ENCODE results near the gene DENND5A.
"Not testable (repeated sequence)": the region's sequence is repeated elsewhere in the genome, so short reads cannot be mapped to it uniquely, and the experiment has no call there.

The DENND5A gene

DNA sequence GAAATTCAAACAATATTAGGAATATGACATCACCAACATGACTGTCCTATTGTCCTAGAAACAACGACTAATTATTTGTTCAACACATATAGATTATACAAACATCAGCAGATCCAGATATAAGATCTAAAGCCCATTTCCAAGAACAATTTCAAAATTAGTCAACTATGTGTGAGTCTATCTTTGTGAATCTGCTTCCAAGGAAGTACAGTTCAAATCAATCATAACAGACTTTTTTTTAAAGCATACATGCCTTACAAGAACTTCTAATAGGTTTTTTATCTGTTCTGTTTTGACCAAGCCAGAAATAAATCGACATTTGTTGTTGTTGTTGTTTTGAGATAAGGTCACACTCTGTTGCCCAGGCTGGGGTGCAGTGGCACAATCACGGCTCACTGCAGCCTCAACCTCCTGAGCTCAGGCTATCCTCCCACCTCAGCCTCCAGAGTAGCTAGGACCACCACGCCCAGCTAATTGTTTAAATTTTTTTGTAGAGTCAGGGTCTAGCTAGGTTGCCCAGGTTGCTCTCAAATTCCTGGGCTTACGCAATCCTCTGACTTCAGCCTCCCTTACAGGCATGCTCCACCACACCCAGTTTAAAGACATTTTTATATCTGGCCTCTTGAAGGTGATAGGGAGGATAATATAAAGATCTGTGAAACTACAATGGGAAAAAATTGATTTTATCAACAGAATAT lies 54.8 kb downstream of the DENND5A start:
- no peak for FAIRE-seq

DNA sequence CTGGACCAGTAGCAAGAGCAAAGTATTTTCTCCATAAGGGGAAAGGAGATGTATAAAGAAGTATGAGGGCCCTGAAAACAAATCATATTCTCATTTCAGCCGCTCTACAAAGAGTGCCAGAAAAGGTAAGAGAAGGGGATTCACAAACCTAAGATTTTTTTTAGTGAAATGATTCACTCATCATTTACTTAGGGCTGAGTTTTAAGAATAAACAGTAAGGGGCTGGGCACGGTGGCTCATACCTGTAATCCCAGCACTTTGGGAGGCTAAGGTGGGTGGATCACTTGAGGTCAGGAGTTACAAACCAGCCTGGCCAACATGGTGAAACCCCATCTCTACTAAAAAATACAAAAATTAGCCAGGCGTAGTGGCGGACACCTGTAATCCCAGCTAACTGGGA lies 55.5 kb downstream of the DENND5A start:
- FAIRE-seq: not testable (repeated sequence)

DNA sequence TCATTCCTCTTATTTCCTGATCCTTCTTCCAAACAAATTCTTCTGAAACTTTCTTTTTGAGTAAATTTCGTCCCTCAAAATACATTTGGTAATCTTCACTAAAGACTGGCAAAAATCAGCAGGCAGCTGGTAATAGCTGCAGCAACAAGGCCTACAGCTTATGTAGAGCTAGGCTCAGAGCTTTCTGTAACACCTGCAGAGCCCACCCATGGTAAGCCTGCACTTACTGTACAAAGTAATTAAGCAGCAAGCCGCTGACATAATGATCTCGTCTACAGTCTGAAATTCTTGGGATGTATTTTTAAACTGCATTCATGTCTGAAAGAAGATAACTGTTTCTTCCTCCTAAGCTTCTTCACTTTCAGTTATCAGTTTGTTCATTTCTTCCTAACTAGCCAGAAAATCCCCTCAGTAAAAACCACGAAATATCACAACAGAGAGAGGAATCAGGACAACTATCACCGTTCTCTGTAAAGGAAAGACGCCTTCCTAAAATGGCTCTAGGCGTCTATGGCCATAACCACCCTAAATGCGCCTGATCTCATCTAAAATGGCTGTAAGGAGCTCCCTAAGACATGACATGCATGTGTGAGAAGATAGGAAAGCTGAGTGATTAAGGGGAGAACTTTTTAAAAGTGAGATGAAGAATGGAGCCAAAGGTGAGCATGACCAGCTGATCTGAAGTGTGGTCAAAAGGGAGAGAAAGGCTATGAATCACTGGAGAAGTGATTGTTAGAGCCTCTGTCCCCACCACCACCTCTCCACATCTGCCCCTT lies 56.2 kb downstream of the DENND5A start:
- FAIRE-seq: no peak

DNA sequence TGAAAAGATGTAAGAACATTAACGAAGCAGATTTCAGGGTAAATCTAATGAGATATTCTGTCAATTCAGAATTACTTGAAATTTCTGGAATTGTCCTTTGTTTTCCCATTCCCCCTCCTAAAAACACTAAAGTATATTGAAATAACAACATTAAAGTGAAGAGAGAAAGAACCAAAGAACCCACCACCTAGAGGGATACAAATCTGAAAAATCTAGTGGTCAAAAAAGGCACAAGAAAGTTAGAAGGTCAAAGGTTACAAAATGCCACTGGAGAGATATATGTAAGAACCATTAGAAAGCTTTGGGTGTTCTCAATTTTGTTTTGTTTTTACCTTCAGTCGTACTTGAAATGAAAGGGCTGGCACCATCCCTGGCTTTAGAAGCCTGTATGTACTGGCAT lies 57.9 kb downstream of the DENND5A start:
- no peak for FAIRE-seq

DNA sequence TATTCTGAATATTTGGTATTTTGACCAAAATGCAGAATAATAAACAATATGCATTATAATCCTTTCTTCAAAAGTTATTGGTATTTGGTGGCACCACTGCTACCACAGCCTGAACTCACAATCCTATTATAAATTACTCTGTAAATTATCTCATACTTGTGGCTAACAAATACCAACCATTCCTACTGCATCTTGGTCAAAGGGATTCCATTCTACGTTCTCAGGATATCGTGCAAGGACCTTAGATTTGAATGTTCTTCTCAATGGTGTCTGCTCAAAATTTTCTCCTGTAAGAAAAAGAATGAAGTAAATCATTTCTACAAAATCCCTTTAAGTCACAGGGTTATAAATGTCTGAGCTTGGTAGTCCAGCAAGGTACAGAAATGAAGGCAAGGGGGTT lies 58.7 kb downstream of the DENND5A start:
- FAIRE-seq: no peak

DNA sequence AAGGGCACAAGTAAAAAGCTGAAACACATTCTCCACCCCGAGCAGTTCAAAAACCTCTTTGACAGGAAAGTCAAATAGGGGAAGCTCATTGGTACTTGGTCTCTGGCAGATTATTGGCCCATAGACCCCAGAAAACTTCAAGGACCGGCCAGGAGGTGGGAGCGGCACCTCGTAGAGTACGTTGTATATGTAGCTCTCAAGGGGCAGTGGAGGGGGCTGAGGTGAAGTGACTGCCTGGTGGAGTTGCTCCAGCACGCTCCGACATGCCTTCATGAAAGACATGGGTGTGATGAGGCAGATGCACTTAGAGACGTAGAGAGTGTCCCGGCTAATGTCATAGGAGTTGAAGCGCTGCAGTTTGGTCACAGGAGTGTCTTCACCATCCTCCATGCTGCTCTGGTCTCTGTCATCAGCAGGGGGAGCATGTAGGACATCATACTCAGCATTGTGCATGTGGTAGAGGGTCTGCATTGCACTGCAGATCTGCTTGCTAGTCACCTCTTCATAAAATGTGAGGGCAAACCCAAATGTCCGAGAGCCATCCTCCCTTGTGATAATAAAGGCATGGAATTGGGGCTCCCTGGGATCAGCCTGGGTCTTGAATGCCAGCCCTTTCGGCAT lies 61.3 kb downstream of the DENND5A start:
- no peak for FAIRE-seq

DNA sequence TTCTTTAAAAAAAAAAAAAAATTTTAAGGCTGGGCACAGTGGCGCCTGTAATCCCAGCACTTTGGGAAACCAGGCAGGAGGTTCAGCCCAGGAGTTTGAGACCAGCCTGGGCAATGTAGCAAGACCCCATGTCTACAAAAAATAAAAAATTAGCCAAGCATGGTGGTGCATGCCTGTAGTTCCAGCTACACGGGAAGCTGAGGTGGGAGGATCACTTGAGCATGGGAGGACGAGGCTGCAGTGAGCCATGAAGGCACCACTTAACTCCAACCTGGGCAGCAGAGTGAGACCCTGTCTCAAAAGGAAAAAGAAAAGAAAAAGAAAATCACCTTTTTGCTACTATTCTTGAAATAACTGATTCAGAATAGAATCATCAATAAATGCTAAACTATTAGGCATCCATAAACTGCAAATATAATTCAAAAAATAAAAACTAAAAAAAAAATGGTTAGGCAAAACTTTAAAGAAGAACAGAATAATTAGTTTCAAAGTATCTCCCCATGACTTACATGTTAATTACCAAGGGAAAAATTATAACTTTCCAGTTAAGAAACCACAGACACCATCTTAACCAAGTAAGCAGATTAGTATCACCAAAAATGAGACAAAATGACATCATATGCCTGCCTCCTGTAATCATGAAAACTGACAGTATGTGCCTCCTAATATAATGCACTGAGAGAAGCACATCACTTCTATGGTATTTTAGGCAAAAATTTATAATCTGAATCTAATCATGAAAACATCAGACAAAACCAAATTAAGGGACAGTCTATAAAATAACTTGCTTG lies 63.6 kb downstream of the DENND5A start:
- peak; percentile 21 for FAIRE-seq

DNA sequence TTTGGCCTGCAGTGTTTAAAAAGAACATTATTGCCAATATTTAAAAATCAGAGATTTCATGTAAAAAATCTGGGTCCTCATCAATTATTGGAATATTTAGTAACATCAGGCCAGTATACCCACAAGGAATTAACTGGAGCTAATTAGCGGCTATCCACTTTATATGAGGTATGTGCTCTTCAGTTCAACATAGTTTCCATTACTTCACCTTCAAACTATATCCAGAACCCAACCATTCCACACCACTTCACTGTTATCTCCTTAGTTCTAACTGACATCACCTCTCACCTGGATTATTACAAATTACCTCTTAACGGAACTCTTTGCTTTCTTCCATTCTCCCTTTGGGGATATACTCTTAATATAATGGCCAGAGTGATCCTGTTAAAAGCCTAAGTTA lies 64.7 kb downstream of the DENND5A start:
- no peak for FAIRE-seq

DNA sequence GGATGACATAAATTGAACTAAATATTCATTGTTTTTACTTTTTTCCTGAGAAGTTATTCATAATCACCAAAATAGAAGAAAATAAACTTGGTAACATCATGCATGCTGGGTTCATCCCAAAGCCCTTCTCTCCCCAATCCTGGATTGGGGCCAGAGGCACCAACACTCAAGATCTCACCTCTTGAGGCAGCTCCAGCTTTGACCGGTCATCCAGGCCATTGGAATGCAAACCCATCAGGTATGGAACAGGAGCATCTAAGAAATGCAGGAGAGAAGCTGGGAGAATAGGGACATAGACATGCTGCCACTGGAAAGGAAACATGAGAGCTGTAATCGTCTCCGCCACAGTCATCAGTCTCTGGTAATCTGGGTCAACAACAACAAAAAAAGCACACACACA lies 71.8 kb downstream of the DENND5A start:
- FAIRE-seq: no peak

DNA sequence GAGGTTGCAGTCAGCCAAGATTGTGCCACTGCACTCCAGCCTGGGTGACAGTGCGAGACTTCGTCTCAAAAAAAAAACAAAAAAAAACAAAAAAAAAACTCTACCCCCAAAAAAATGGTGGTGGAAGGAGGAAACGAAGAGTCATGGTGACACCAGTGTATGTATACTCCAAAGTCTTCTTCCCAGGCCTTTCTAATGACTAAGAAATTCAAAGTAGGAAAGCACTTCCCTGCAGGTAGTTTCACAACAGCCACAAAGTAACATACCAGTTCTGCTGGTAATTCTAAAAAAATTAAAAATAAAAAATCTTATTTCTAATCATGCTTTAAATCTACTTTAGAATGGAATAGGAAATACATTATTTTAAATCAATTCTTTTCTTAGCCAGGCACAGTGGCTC lies 72.6 kb downstream of the DENND5A start:
- no peak for FAIRE-seq

DNA sequence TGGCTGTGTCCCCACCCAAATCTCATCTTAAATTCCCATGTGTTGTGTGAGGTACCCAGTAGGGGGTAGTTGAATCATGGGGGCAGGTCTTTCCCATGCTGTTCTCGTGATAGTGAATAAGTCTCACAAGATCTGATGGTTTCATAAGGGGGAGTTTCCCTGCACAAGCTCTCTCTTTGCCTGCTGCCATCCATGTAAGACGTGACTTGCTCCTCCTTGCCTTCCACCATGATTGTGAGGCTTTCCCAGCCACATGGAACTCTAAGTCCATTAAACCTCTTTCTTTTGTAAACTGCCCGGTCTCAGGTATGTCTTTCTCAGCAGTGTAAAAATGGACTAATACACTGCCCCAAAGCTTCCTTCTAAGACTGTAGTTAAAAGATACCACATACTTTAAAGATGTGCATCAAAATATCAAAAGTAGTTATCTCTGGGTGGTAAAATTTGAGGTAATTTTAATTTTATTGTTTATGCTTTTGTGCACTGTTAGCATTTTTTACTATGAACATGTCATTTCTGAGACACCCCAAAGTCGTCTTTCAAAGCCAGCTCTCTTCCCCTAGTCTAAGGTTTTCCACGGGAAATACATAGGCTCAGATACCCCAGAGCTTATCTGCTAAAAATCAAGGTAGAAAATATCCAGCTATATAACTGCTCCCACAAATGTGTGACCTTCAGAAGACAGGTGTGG lies 74.7 kb downstream of the DENND5A start:
- FAIRE-seq: not testable (repeated sequence)

DNA sequence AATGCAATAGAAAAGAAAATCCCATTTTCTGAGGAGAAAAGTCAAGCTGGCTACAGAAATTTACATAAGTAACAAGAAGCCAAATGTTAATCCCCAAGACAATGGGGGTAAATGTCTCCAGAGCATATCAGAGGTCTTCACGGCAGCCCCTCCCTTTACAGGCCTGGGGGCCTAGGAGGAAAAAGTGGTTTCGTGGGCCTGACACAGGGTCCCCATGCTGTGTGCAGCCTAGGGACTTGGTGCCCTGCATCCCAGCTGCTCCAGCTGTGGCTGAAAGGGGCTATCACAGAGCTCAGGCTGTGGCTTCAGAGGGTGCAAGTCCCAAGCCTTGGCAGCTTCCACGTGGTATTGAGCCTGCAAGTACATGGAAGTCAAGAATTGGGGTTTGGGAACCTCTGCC lies 76.3 kb downstream of the DENND5A start:
- FAIRE-seq: not testable (repeated sequence)

DNA sequence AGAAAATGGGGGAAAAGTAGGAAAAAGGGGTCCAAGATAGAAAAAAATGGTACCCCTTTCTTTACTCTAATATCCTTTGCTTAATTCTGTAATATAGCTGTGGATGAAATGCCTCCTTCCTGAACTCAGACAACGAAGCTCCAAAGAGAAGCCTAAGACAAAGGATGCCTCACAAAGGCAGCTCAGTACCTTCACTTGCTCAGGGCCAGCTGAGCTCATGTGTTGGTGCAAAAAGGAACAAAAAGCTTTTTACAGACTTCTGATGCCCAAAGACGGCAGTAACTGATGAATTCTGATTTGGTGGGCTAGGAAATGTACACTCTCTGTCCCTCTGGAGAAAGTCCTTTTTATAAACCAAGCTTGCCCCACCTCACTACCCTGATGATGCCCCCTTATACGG lies 77.5 kb downstream of the DENND5A start:
- no peak for FAIRE-seq

DNA sequence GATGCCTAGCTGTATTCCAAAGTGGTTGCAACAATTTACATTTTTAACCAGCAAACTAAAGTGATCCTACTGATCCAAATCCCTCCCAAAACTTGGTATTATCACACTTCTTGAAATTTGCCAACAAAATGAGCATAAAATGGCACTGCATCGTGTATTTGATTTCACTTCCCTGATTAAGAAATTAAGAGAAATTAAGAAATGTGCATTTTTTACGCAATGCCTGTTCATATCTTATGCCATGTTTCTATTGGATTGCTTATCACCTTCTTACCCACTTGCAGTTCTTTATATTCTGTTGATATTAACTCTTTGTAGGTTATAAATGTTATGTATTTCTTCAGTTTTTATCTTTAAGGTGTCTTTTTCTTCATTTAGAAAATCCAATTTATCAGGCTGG lies 80.6 kb downstream of the DENND5A start:
- no peak for FAIRE-seq

DNA sequence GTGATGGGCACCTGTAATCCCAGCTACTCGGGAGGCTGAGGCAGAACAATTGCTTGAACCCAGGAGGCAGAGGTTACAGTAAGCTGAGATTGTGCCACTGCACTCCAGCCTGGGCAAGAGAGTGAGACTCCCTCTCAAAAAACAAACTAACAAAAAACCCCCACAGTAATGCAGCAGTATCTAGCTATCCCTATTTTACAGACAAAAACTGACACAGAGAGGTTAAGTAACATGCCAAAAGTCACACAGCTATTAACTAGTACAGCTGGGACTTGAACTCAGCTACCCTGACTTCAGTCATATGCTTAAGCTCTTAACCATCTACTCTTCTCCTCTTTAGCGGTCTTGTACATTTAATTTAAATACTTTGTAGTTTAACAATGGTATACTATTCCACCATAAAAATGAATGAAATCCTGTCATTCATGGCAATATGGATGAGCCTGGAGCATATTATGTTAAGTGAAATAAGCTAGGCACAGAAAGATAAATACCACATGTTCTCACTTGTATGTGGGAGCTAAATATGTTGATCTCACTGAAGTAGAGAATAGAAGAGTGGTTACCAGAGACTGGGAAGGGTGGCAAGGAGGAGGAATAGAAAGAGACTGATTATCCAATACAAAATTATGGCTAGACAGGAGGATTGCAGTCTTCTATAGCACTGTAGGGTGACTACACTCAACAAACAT lies 82.8 kb downstream of the DENND5A start:
- FAIRE-seq: no peak

DNA sequence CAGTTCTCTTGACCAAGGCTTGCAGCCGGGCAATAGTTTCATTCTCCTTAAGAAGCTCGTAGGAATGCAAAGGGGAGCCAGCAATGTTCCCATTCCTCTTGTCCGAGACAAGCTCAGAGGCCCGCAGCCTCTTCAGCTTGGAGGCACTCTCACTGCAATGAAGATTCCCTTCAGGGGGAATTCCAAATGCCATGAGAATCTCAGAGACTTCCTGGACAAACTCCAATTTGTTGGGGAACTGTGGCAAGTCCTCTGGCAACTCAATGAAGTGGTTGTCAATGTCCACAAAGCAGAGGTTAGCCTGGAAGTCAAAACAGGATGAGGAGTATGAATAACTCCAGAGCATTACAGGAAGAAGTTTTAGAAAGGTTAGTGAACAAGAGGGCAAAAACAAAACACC lies 84.4 kb downstream of the DENND5A start:
- no peak for FAIRE-seq

DNA sequence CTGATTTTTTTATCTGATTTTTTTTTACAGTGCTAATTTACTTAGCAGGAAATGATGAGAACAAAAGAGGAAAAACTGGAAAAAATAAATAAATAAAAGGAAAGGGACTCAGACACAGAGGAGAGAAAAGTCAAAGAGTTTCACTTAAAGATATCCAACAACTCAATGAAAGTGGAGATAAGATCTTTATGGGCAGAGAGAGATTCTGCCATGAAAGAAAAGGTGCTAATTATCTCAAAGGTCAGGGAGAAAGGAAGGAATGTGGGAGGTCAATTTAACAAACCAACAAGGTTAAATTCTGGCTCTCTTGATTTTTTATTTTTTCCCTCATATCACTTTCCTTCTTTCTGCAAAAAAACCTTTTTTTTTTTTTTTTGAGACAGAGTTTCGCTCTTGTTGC lies 86.0 kb downstream of the DENND5A start:
- no peak for FAIRE-seq

DNA sequence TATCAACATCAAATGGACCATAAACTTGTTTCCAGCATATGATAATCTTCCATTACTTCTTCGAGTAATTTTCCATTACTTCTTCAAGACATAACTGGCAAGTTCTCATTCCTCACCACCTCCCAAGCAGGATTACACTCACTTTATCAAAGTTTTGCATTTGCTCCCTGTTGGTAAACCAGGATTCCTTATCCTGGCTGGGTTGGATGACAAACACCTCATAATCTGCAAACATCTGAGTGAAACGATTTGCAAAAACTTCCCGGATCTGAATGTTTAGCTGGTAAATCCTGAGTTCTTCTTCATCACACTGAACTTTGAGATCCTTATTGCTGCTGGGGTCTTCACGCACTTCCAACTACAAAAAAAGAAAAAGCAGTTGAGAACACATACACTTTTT lies 86.4 kb downstream of the DENND5A start:
- FAIRE-seq: no peak

DNA sequence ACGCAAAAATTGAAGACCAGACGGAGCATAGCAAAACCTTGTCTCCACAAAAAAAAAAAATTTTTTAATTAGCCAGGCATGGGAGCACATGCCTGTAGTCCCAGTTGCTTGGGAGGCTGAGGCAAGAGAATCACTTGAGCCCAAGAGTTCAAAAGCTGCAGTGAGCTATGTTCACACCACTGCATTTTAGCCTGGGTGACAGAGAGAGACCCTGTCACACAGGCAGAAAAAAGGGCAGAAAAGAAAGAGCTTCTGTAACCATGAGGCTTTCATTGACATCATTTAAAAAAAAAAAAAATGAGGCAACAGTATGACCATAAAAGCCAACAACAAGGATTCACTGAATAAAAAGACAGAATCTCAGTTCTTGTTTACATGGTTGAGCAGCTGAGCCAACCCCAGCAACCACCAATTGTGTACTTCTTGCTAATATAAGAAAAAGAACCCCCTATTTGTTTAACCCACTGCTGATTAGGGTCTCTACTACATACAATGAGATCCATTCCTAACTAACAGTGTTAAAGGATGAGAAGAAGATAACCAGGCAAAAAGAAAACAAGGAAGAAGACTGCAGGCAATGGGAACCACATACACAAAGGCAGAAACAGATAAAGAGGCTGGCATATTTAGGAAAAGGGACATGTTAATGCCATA lies 87.6 kb downstream of the DENND5A start:
- no peak for FAIRE-seq

DNA sequence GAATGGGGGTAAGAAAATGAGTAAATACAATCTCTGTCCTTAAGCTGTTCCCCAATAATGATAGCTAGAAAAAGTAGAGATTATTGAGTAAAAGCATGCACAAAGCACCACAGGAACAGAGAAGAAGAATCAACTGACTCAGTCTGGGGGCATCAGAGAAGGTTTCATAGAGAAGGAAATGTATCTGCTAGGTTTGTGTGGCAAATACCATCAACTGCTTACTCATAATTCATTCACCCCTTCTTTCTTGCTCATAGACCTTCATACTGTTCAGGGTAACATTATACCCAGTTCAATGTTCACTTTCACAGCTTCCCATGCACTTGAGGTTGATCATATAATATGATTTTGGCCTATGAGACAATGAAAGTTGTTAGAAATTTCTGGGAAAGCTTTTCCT lies 88.6 kb downstream of the DENND5A start:
- FAIRE-seq: no peak

DNA sequence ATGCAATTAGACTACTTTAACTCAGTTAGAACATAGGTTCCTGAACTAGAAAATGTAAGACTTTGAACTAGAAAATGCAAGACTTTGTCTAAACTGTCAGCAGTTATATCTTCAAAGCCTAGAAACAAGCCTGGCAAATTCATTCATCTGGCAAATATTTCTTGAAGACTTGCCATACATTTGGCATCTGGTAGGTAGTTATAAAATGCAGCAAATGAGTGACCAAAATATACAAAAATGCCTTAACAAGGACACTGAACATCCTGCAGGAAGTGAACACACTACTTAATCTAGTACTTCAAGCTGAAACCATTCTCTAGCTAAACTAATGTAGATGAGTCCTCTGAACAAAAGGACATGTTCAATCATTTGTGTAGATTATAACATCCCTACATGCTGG lies 89.0 kb downstream of the DENND5A start:
- no peak for FAIRE-seq

DNA sequence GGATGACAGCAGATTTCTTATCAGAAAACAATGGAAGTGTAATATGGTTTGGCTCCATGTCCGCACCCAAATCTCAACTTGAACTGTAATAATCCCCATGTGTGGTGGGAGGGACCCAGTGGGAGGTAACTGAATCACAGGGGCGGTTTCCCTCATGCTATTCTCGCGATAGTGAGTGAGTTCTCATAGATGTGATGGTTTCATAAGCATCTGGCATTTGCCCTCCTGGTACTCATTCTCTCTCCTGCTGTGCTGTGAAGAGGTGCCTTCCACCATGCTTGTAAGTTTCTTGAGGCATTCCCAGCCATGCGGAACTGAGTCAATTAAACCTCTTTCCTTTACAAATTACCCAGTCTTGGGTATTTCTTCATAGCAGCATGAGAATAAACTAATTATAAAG lies 92.8 kb downstream of the DENND5A start:
- no peak for FAIRE-seq

Data from G401.6 (cell line).